NCI-H1930 (cell line): ENCODE data around the gene GPR146.
A peak's percentile ranks its signal among the peaks of the same experiment; 100 is the strongest.
"Not testable (repeated sequence)": the region's sequence is repeated elsewhere in the genome, so short reads cannot be mapped to it uniquely, and the experiment has no call there.

Source experiments
- DNase-seq, 2 experiments: peaks; one replicate each; lab custom pipeline; 2025; lab: John Stamatoyannopoulos, UW

The GPR146 gene

GRCh38 chr7:1025743-1026581, 18.4 kb upstream of the GPR146 start:
- DNase-seq, result no peak

- DNase-seq, result no peak
These were observed 17.6 kb upstream of the GPR146 start for GRCh38 chr7:1026721-1027161.

GRCh38 chr7:1027242-1028043, 16.9 kb upstream of the GPR146 start:
- no peak for DNase-seq

- DNase-seq, result peak; percentile 60 to 85
These were observed 16.1 kb upstream of the GPR146 start for GRCh38 chr7:1028044-1028770.

- DNase-seq, result peak; percentile 41 to 51
These were observed 15.3 kb upstream of the GPR146 start for GRCh38 chr7:1028775-1029636.

- DNase-seq, result no peak
These were observed 14.5 kb upstream of the GPR146 start for GRCh38 chr7:1029637-1030443.

GRCh38 chr7:1030444-1031070, 13.8 kb upstream of the GPR146 start:
- DNase-seq, result no peak

- DNase-seq, result no peak
These were observed 12.5 kb upstream of the GPR146 start for GRCh38 chr7:1031716-1032455.

- DNase-seq, result no peak
These were observed 11.7 kb upstream of the GPR146 start for GRCh38 chr7:1032536-1033181.

- no peak for DNase-seq
These were observed 10.7 kb upstream of the GPR146 start for GRCh38 chr7:1033546-1034145.

- not testable (repeated sequence) for DNase-seq
These were observed 9.6 kb upstream of the GPR146 start for GRCh38 chr7:1034769-1035168.

- not testable (repeated sequence) for DNase-seq
These were observed 8.0 kb upstream of the GPR146 start for GRCh38 chr7:1036164-1036928.

- DNase-seq, result not testable (repeated sequence)
These were observed 4.1 kb upstream of the GPR146 start for GRCh38 chr7:1040233-1040632.

GRCh38 chr7:1040790-1041189, 3.6 kb upstream of the GPR146 start:
- no peak for DNase-seq

- DNase-seq, result no peak
These were observed 2.5 kb upstream of the GPR146 start for GRCh38 chr7:1041551-1042491.

- DNase-seq, result no peak
These were observed 1.9 kb upstream of the GPR146 start for GRCh38 chr7:1042492-1042833.
